ENCODE data around the gene TMC4.
"Not testable (repeated sequence)": the region's sequence is repeated elsewhere in the genome, so short reads cannot be mapped to it uniquely, and the experiment has no call there.

Gene TMC4

GRCh38 chr19:54172471-54173358 is at the start of gene TMC4:
TMC4 (minus strand) TSS chr19:54173160; CDS start chr19:54173117, 43 bp downstream.
- peak; percentile 84 for DNase-seq (ENCODE audit: low spot score)

DNA sequence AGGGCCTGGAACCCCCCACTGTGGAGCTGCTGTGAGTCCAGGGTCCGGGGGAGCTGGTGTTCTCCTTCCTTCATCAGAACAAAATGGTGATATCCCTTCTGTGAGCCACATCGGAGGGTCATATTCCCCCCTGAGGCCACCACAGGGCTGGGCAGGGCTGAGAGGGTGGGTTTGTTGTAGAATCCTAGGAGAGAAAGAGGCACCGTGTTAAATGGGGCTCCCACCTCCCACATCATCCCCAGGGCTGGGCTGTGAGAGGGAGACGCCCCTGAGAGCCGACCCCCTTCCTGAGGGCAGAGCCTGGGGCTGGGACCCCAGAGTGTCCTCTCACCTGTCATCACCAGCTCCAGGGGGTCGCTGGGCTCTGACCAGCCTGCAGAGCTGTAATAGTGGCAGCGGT is 49.0 kb upstream of the TMC4 start:
- DNase-seq (ENCODE audit: low spot score): not testable (repeated sequence)

DNA sequence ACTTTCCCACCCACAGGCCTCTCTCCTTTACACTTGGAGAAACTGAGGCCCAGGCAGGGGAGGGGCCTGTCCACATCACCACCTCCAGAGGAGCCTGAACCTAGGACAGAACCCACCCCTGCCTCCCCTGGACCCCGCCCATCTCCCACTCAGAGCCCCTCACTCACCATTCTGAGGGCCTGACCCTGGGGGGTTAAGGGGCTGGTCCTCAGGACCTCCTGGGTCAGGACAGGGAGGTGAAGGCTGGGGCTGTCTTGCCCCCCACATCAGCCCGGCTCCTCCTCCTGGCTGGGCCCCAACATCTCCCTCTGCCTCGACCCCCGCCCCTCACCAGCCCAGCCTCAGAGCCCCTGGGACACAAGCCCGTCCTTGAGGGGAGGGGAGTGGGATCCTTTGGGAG is 46.7 kb upstream of the TMC4 start:
- not testable (repeated sequence) for DNase-seq (ENCODE audit: low spot score)

- DNase-seq (ENCODE audit: low spot score): no peak
Observed at GRCh38 chr19:54218960-54219661, 46.2 kb upstream of the TMC4 start.

DNA sequence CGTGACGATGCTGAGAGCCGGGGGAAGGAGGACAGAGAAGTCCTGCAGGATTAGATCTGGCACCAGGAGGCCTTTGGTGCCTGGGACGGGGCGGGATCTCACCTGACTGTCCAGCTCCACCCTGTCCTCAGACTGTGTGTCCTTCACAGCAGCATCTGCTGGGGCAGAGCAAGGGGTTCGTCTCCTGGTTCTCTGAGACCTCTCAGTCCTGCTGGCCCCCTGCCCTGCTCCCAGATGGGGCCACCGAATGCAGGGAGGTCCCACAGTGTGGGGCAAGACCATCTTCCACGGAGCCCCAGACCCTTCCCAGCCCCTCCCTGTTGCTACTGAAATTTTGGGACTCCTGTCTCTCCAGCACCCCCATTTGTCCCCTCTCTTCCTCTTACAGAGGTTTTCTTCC is 45.3 kb upstream of the TMC4 start:
- no peak for DNase-seq (ENCODE audit: low spot score)

DNA sequence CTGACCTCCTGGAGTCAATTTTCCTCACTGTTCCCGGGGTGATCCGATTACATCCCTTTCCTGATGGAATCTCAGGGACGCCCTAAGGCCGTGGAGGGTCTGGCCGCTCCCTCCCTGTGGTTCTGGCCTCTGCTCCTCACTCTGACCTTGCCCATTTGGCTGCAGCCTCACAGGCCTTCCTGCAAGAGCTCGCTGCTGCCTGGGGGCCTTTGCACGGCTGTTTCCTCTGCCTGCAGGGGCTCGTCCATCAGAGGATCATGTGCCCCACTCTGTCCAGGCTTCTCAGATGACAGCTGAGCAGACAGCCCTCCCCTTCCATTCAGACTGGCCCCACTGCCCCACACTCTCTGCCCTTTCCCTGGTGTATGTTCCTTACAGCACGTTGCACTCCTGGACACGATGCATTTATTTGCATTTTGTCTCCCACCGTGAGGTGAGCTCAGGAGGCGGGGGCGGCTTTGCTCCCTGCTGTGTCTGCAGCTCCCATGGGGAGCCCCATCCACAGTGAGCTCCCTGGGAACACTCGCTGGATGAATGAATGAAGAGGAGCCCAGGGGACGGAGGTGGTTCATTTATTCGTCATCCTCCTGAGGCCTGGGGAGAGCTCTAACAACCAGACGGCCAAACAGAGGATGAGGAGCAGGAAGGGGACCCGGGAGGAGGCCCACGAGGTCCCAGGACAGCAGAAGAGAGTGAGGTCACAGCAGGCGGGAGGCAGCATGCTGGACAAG is 44.7 kb upstream of the TMC4 start:
- not testable (repeated sequence) for DNase-seq (ENCODE audit: low spot score)

DNA sequence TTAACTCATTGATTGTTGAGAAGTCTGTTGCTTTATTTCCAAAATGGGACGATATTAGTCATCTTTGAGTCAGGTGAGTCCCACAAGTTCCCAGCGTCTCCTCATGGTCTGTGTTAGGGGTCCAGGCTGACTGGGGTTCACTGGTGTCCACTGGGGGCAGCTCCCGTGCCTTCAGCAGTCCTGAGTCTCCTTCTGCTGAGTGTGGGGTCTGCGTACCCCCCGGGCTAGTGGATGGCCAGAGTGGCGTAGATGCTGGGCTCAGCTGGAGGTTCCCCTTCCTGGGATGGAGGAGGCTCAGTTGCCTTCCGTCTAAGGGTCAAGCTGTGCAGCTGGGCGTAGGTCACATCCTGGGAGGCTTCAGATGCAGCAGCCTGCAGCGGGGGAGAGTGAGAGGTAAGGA is 43.9 kb upstream of the TMC4 start:
- no peak for DNase-seq (ENCODE audit: low spot score)

- DNase-seq (ENCODE audit: low spot score): not testable (repeated sequence)
Observed at GRCh38 chr19:54214734-54215133, 41.8 kb upstream of the TMC4 start.

DNA sequence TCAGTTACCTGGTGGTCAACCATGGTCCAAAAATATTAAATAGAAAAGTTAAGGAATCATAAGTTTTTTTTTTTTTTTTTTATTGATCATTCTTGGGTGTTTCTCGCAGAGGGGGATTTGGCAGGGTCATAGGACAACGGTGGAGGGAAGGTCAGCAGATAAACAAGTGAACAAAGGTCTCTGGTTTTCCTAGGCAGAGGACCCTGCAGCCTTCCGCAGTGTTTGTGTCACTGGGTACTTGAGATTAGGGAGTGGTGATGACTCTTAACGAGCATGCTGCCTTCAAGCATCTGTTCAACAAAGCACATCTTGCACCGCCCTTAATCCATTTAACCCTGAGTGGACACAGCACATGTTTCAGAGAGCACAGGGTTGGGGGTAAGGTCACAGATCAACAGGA is 41.3 kb upstream of the TMC4 start:
- DNase-seq (ENCODE audit: low spot score): not testable (repeated sequence)

GRCh38 chr19:54211235-54211634 is 38.3 kb upstream of the TMC4 start:
- DNase-seq (ENCODE audit: low spot score): no peak

DNA sequence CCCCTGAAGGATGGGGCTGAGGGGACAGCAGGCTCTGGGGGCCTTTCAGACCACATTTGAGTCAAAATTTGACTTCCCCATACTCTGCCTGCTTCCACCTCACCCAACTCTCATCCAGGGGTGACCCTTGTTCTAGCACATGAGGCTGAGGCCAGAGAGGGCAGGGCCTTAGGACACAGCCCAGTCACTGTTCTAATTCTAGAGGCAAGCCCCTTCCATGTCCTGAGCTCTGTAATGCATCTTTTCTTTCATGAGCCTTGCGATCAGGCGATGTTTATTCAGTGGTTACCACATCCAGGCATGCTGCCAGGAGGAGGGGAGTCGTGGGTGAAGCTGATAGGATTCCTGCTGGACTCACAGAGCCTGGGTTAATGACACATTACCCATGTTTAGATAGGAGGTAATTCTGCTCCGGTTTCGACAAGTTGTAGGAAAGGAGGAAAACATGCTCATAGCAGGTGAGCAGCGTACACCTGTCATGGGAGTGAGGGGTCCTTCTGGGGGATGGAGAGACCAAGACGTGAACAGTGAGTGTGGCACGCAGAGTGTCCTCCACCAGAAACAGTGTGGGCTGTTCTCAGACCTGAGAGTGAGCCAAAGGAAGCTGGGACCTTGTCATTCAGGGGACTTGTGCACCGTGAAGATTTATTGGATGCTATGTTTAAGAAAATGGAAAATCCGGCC is 37.0 kb upstream of the TMC4 start:
- DNase-seq (ENCODE audit: low spot score): peak; percentile 97

DNA sequence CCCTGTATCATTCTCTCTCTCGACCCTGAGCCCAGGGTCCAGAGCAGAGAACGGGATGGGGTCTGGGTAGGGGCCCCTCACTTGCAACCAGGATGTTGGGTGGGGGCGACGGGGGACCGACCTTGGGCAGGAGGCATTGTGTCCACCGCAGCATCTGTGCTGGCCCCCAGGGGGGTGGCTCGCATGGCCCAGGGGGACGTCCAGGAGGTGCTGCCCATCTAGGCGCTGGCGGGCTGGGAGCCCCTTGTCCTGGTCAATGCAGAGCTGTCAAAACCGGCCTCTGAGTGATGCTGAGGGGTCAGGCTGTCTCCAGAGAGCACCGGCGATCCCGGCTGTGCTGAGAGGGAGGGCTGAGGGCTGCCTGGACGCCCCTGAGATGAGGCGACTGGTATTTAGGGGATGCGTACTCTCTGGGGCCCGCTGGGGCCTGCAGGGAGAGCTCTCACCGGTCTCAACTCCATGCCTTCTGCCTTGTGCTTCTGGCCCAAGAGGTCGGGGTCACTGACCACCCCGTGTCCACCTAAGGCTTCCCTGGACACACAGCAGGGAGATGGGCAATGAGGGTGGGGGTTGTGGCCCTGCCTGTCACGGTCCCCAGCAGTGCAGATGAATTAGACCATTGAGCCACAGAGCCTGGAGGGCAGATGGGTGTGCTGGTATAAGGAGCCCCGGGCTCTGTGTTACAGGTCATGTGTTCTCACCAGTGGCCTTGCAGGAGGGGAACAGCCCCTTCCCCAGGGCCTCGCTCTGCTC is 36.3 kb upstream of the TMC4 start:
- DNase-seq (ENCODE audit: low spot score): no peak

DNA sequence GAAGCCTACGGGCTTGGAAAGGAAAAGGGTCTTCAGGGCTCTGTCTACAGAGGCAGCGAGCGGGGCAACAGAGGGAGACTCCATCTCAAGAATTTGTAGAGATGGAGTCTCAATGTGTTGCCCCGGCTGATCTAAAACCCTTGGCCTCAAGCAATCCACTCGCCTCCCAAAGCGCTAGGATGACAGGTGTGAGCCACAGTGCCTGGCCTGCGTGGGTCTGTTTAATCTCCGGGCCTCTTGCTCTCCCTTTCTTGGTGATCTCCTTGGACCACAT is 35.8 kb upstream of the TMC4 start:
- DNase-seq (ENCODE audit: low spot score): peak; percentile 22

DNA sequence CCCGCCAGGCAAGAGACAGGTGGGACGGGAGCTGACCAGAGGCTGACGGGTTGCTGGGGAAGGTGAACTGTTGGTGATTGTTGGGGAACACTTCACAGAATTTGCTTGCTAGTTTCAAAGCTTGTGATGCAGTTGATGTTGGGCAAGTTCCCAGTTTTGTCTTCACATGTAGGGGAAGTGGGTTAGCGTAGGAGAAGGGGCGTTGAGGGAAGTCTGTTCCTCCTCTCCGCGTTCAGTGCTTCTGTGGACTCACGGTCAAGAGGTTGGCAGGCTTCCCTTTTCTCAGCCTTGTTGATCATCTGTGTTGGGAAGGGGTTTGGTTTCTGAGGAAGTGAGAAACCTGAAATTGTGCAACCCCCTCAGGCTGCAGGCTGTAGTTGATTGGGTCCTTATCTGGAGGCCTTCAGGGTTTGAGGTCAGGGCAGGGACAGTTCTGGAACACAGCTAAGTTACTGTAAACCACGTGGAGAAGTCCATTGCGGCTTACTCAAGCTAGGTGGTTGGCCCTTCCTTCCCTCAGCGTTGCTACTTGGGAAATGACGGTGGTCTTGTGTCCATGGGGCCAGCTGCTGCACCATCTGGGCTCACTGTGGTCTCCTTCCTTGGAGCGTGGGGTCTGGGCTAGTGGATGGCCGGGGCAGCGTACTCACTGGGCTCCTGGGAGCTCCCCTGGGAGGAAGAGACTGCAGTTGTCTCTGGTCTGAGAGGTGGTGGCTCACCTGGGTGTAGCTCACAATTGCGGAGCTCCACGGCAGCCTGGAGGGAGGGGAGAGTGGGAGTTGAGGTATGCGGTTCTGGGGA is 35.2 kb upstream of the TMC4 start:
- DNase-seq (ENCODE audit: low spot score): peak; percentile 20

DNA sequence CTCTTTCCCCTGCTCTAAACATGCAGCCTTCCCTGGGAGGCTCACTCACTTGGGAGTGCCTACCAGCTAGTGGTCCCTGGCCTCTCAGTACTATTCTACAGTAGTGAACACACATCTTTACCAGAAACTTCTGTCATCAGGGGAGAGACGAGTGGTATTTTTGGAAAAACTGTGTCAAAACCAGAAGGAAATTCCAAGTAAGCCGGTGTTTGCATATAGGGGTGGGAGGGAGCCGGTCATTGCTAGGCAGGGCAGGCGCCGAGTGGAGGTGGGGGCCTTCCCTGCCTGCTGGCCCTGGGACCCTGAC is 34.7 kb upstream of the TMC4 start:
- DNase-seq (ENCODE audit: low spot score): no peak

- not testable (repeated sequence) for DNase-seq (ENCODE audit: low spot score)
Observed at GRCh38 chr19:54207193-54207592, 34.2 kb upstream of the TMC4 start.

DNA sequence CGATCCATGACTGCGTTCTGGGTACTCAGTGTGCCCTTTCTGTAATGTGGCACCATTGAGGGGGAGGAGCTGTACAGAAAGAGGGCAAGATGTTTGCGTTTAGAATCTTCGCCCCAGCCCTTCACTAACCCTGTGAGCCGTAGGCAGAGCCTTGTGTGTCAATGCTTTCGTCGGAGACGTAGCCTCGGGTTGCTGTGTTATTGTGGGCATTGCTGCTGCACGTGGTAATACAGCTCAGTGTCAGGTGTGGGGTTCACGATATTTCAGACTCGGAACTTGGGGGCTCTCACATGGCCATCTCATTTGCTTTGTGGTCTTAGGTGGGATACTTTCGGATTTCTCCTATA is 33.8 kb upstream of the TMC4 start:
- DNase-seq (ENCODE audit: low spot score): no peak

DNA sequence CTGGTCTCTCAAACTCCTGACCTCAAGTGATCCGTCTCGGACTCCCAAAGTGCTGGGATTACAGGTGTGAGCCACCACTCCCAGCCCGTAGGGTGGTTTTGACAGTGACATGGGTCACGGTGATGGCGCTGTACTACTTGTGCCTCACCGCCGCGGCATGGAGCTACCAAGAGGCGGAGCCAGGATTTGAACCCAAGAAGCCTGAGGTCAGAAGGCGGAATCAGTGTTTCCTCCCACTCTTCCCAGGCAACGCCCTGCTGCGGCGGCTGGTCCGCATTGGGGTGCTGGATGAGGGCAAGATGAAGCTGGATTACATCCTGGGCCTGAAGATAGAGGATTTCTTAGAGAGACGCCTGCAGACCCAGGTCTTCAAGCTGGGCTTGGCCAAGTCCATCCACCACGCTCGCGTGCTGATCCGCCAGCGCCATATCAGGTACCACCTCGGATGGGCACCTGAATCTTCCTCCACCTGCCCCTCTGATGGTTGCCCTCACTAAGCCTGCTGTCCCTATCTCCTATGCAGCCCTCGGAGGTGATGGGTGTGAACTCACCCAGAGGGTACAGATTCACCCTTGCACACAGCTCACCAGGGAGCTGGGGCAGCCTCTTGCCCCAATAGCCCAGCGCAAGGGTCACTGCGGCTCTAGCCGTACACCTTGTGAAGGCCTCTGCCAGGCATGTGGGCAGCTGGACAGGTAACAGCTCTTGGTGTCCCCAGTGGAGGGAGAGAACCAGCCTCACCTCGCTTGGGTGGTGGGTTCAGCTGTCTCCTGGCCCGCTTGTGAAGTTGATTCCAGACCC is 33.3 kb upstream of the TMC4 start:
- no peak for DNase-seq (ENCODE audit: low spot score)

GRCh38 chr19:54204767-54205468 is 32.0 kb upstream of the TMC4 start:
- no peak for DNase-seq (ENCODE audit: low spot score)
